ENCODE data around the gene PPIG.
"Not testable (repeated sequence)": the region's sequence is repeated elsewhere in the genome, so short reads cannot be mapped to it uniquely, and the experiment has no call there.

The PPIG gene

DNA sequence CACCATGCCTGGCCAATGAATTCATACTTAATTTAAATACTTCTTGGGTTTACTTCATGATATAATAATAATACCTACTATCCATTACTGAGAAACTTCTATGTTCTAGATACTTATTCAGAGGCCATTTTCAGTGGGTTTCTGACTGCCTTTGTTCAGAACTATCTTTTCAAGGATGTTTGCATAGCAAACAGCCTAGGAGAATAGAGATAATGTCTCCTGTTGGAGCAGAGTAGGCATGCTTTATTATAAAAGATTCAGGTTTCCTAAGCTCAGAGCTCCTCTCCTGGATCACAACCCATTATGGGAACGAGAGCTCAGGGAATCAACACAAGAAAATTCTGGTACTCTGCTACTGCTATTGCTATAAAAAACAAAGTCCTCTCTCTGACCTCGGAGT, 21.6 kb upstream of the PPIG start:
- TF ChIP-seq NFRKB (IDR thresholded peaks at IDR 0.05) = no peak
- CTCF ChIA-PET = no interaction called here
- no peak for DNase-seq (ENCODE audit: extremely low spot score)
- POLR2A ChIA-PET = no interaction called here

DNA sequence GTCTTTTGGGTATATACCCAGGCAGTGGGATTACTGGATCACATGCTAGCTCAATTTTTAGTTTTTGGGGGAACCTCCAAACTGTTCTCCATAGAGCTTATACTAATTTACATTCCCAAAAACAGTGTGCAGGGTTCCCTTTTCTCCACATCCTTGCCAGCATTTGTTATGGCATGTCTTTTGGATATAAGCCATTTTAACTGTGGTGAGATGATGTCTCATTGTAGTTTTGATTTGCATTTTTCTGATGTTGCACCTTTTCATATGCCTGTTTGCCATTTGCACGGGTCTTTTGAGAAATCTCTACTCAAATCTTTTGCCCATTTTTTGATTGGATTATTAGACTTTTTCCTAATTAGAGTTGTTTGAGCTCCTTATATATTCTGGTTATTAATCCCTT, 18.5 kb upstream of the PPIG start:
- ChIA-PET POLR2A (no interaction called here), CTCF (no interaction called here)
- no peak for DNase-seq (ENCODE audit: extremely low spot score)
- TF ChIP-seq FOXA1 (IDR thresholded peaks at IDR 0.05) = no peak

DNA sequence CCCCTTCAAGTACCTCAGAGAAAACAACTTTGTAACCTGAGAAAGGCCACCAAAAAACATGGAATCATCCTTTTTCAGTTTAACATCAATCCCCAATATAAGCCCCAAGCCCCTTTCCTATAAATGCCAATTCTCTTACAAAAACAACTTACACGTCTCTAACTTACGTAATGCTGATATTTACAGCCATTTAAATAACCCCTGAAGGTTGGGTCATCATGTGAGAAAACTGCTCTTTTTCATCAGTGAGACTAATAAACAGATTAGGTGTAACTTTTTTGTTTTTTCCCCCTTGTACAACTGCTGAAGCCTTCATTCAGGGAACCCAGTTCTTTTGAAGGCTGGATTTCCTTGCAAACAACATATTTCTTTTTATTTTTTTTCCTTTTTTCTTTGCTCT, 14.2 kb upstream of the PPIG start:
- CTCF ChIA-PET = no interaction called here
- DNase-seq (ENCODE audit: extremely low spot score) = no peak
- no peak for TF ChIP-seq FOXA1 (IDR thresholded peaks at IDR 0.05)
- no peak for TF ChIP-seq BHLHE40 (IDR thresholded peaks at IDR 0.05; ENCODE audit: borderline replicate concordance)
- no peak for TF ChIP-seq TARDBP (IDR thresholded peaks at IDR 0.05)
- no peak for TF ChIP-seq LEF1 (IDR thresholded peaks at IDR 0.05; ENCODE audit: borderline replicate concordance)
- no peak for TF ChIP-seq ZNF384 (IDR thresholded peaks at IDR 0.05)
- TF ChIP-seq ARNT (IDR thresholded peaks at IDR 0.05) = no peak
- TF ChIP-seq, protein P1, sequence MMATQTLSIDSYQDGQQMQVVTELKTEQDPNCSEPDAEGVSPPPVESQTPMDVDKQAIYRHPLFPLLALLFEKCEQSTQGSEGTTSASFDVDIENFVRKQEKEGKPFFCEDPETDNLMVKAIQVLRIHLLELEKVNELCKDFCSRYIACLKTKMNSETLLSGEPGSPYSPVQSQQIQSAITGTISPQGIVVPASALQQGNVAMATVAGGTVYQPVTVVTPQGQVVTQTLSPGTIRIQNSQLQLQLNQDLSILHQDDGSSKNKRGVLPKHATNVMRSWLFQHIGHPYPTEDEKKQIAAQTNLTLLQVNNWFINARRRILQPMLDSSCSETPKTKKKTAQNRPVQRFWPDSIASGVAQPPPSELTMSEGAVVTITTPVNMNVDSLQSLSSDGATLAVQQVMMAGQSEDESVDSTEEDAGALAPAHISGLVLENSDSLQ (IDR thresholded peaks at IDR 0.05) = no peak
- no peak for TF ChIP-seq L3MBTL2 (conservative IDR thresholded peaks at IDR 0.05)
- TF ChIP-seq ELF4 (IDR thresholded peaks at IDR 0.05) = no peak
- no peak for TF ChIP-seq NFRKB (IDR thresholded peaks at IDR 0.05)
- no peak for TF ChIP-seq FOXM1 (IDR thresholded peaks at IDR 0.05; ENCODE audit: borderline replicate concordance)
- POLR2A ChIA-PET = no interaction called here

DNA sequence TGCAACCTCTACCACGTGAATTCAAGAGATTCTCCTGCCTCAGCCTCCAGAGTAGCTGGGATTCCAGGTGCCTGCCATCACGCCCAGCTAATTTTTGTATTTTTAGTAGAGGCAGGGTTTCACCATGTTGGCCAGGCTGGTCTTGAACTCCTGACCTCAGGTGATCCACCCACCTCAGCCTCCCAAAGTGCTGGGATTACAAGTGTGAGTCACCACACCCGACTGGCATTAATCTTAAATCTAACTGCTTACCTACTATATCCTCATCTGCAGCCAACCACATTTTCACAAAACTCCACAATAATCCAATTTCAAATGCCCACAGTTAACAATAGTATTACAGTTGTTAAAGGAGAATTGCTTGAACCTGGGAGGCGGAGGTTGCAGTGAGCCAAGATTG, 13.4 kb upstream of the PPIG start:
- POLR2A ChIA-PET; CTCF ChIA-PET; DNase-seq (ENCODE audit: extremely low spot score): not testable (repeated sequence)

DNA sequence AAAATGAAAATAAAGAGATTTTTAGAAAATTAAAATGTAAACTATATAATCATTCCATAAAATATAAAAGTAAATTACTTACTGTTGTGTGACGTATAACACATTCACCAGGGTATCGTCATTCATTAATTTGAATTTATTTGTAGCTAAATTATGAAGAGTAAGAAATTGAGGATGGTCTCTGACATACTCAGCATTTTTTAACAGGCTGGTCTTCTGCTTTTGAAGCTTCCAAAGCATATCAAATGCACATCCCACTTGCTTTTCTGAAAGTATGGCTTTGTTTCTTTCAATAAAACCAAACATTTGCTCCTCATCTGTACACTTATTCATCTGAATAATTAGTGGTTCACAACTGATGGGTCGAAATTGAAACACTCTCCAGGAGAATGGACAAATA, 12.6 kb upstream of the PPIG start:
- DNase-seq (ENCODE audit: extremely low spot score) = no peak
- ChIA-PET POLR2A (interaction anchor here (0.5 to 0.8 kb wide), 2 partner anchors 13 to 256 kb away, joined by 3 to 6 read pairs; partner anchors contain the start of genes PPIG and UBR3), CTCF (no interaction called here)
- TF ChIP-seq ZNF384 (IDR thresholded peaks at IDR 0.05) = no peak
- no peak for TF ChIP-seq BHLHE40 (IDR thresholded peaks at IDR 0.05; ENCODE audit: borderline replicate concordance)
- TF ChIP-seq NFRKB (IDR thresholded peaks at IDR 0.05) = no peak
- TF ChIP-seq SUZ12 (IDR thresholded peaks at IDR 0.05) = no peak
- TF ChIP-seq ARNT (IDR thresholded peaks at IDR 0.05) = no peak
- TF ChIP-seq HDGF (IDR thresholded peaks at IDR 0.05; ENCODE audit: borderline replicate concordance) = no peak
- no peak for TF ChIP-seq FOXM1 (IDR thresholded peaks at IDR 0.05; ENCODE audit: borderline replicate concordance)
- TF ChIP-seq SP1 (IDR thresholded peaks at IDR 0.05) = no peak
- no peak for TF ChIP-seq FOXA1 (IDR thresholded peaks at IDR 0.05)
- TF ChIP-seq ELF4 (IDR thresholded peaks at IDR 0.05) = no peak
- TF ChIP-seq, protein P1 (IDR thresholded peaks at IDR 0.05) = no peak

DNA sequence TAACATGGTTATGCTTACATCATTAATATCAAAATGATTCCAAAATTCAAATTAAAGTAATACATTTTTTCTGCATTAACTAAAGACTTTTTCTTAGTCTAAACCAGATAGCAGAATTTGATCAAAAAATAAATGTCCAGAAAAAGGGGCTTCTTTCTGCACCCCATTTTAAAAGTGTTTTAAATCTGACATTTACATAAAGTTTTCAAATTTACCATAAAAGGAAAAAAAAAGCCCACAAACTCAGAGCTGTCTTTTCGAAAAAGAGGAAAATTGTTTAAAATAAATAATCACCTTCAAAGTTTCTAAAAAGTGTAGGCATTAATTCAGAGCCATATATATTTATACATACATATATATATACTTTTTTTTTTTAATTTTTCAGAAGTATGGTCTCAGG, 12.0 kb upstream of the PPIG start:
- POLR2A ChIA-PET = interaction anchor here (0.5 to 2.0 kb wide), 4 partner anchors 13 to 255 kb away, joined by 3 to 19 read pairs (median 4); partner anchors contain the start of genes CFAP210, PHOSPHO2, PPIG and UBR3
- CTCF ChIA-PET = no interaction called here
- no peak for TF ChIP-seq HDGF (IDR thresholded peaks at IDR 0.05; ENCODE audit: borderline replicate concordance)

DNA sequence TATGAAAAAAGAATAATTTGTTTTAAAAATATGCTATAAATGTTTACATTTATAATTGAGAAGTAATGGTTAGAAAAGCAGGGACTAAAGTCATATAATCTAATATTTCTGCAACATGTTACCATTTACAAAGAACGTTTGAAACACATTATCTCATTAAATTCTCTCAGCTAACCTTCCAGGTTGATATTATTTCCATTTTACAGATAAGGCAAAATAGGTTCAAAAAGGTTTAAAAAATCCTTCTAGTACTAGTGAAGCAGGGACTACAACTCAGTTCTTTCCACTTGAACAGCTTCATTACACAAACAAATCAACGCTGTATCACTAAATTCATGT, 11.4 kb upstream of the PPIG start:
- ChIA-PET CTCF (no interaction called here), POLR2A (interaction anchor here (1.0 to 2.0 kb wide), 2 partner anchors 12 to 121 kb away, joined by 3 to 19 read pairs; partner anchors contain the start of genes CFAP210, PHOSPHO2 and PPIG)
- TF ChIP-seq HDGF (IDR thresholded peaks at IDR 0.05; ENCODE audit: borderline replicate concordance) (no peak), ARNT (IDR thresholded peaks at IDR 0.05) (no peak), LEF1 (IDR thresholded peaks at IDR 0.05; ENCODE audit: borderline replicate concordance) (no peak), NFRKB (IDR thresholded peaks at IDR 0.05) (no peak)
- DNase-seq (ENCODE audit: extremely low spot score) = no peak

More for the DNA sequence above, 12.0 kb upstream of the PPIG start:
- no peak for DNase-seq (ENCODE audit: extremely low spot score)

DNA sequence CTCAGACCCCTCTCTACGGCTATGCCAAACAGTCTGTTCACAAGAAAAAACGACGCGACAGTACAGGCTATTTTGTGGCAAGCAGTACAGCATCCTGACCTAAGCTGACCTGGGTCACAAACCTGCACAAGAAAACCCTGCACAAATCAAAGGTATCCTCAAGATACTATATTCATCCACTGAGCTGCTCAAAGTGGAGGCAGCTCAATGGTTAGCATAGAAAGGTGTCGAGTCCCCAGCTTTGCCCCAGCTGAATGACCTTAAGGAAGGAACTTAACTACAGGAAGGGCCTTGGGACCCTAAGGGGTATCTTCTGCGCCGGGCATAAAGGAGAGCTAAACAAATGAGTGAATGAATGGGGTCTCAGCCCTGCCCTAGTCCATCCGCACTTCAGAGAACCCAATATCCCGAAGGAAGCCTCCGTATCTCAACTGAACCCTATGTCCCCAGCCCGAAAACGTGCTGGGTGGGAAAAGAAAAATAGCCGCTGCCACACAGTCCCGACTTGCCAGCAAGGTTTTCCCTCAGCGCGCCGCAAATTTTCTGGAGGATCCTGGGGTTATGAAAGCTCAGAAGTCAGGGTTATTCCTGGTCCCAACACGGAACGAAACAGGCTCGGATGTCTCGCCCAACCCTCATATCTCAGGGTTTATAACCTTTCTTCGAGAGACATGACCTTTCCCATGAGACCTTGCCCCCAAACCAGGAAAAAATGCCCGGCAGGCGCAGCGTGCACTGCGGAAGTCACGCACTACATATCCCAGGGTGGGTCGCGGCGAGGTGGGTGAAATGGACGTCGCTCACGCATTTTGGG, 10.8 kb upstream of the PPIG start, which contains the start of gene FASTKD1:
Gene FASTKD1 (minus strand): TSS at position 706 of the 814 bp plus-strand sequence. CDS start 1,836 bp downstream, outside the sequence.
- ChIA-PET POLR2A (interaction anchor here (0.6 to 2.0 kb wide), 4 partner anchors 11 to 121 kb away, joined by 3 to 19 read pairs (median 4); partner anchors contain the start of genes BBS5, CFAP210, PHOSPHO2 and PPIG), CTCF (interaction anchor here (0.6 kb wide), 1 partner anchor 191 kb away, joined by 3 read pairs; no protein-coding TSS in a partner anchor)
- peak; percentile 80 for TF ChIP-seq ELF4 (IDR thresholded peaks at IDR 0.05)
- TF ChIP-seq L3MBTL2 (conservative IDR thresholded peaks at IDR 0.05) = peak; percentile 78
- TF ChIP-seq BHLHE40 (IDR thresholded peaks at IDR 0.05; ENCODE audit: borderline replicate concordance) = no peak
- TF ChIP-seq CTBP1 (IDR thresholded peaks at IDR 0.05; ENCODE audit: borderline replicate concordance) = no peak
- TF ChIP-seq TARDBP (IDR thresholded peaks at IDR 0.05) = no peak
- TF ChIP-seq, protein P1 (IDR thresholded peaks at IDR 0.05) = peak; percentile 88
- TF ChIP-seq ZNF384 (IDR thresholded peaks at IDR 0.05) = no peak
- peak; percentile 75; the same call in 1 of the 2 replicates for TF ChIP-seq SUZ12 (IDR thresholded peaks at IDR 0.05)
- TF ChIP-seq SP1 (IDR thresholded peaks at IDR 0.05) = no peak
- TF ChIP-seq HDGF (IDR thresholded peaks at IDR 0.05; ENCODE audit: borderline replicate concordance) = no peak
- no peak for TF ChIP-seq FOXM1 (IDR thresholded peaks at IDR 0.05; ENCODE audit: borderline replicate concordance)
- no peak for TF ChIP-seq FOXK2 (IDR thresholded peaks at IDR 0.05)
- TF ChIP-seq LEF1 (IDR thresholded peaks at IDR 0.05; ENCODE audit: borderline replicate concordance) = no peak
- TF ChIP-seq ARNT (IDR thresholded peaks at IDR 0.05) = no peak
- no peak for TF ChIP-seq FOXA1 (IDR thresholded peaks at IDR 0.05)
- no peak for TF ChIP-seq NFRKB (IDR thresholded peaks at IDR 0.05)
- DNase-seq (ENCODE audit: extremely low spot score) = peak; percentile 84
